Measurements from ENCODE around the gene SLC41A3.
"Not testable (repeated sequence)": the region's sequence is repeated elsewhere in the genome, so short reads cannot be mapped to it uniquely, and the experiment has no call there.

SLC41A3 gene

DNA sequence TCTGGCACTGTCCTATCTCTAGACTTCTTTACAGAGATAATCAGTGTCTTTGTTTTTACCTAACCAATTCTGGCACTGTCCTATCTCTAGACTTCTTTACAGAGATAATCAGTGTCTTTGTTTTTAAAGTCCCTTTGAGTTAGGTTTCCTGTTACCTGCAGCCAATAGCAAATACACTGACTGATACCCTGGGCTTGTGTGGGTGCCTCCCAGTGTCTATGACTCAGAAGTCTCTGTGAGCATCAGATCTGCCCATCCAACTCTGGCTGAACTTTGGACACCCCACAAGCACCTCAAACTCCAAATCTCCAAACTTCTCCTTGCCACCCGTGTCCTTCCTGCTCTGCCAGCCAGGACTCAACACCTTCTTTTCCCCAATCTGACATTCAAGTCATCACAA lies 30.4 kb downstream of the SLC41A3 start:
- H3K27me3 Mint-ChIP-seq, result no peaks in the 10 kb centered on the region
- H3K9me3 Mint-ChIP-seq, result no peaks in the 10 kb centered on the region
- H3K27ac Mint-ChIP-seq, result peak overlapping the region; percentile 24
- H3K36me3 Mint-ChIP-seq, result peaks cover 7% of the 10 kb centered on the region
- no peak for DNase-seq (ENCODE audit: low spot score in 2 of 2)
- peaks cover 22% of the 10 kb centered on the region for H3K4me1 Mint-ChIP-seq
- no peak for ATAC-seq (ENCODE audit: low read depth)
- no peak overlapping the region for H3K4me3 Mint-ChIP-seq

DNA sequence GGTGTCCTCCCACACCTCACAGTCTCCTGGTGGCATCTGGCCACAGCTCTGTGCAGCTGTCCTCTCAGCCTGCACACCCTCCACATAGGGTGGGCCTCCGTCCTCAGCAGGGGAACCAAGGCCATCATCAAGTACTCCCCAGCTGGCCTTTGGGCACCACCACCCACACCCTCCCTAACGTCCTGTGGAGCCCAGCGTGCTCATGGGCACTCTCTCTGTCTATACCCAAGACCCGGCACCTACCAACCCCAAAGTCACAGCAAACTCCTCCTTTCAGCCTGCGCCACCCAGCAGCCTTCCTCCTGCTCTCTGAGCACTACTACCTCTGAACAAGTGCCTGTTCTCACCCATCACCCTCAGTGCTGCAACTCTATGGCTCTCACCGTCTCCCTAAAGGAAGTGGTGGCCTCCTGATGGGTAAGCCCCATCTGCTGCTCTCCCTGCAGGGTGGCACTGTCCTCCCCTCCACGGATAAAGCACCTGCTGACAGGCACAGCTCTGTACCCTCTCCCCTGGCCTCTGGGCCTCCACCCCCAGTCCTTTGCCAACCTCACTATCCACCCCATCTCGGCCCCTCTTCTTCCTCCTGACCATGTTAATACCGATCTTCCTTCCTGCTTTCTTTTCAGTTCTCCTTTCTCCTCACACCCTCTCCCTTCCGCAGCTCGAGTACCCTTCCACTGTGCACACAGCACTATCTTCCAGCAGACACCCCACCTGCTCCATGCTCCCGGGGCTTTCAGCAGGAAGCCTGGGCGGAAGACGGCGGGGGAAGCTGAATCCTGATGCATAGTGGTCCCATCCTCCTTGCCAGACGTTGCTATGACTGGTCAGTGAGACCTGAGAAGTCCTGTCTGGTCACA lies 31.5 kb downstream of the SLC41A3 start:
- ATAC-seq (ENCODE audit: low read depth), result peak; percentile 72
- H3K36me3 Mint-ChIP-seq, result peaks cover 7% of the 10 kb centered on the region

GRCh38 chr3:126051741-126052140 lies 32.2 kb downstream of the SLC41A3 start:
- no peak overlapping the region for H3K4me3 Mint-ChIP-seq
- peaks cover 22% of the 10 kb centered on the region for H3K4me1 Mint-ChIP-seq
- H3K27ac Mint-ChIP-seq, result peak overlapping the region; percentile 72
- ATAC-seq (ENCODE audit: low read depth) (no peak), DNase-seq (ENCODE audit: low spot score in 2 of 2) (no peak)
- no peaks in the 10 kb centered on the region for H3K27me3 Mint-ChIP-seq
- no peaks in the 10 kb centered on the region for H3K9me3 Mint-ChIP-seq
- peaks cover 9% of the 10 kb centered on the region for H3K36me3 Mint-ChIP-seq

More for the DNA sequence above, 31.5 kb downstream of the SLC41A3 start:
- Mint-ChIP-seq H3K4me1 (peaks cover 22% of the 10 kb centered on the region), H3K9me3 (no peaks in the 10 kb centered on the region), H3K27me3 (no peaks in the 10 kb centered on the region), H3K27ac (peak overlapping the region; percentile 72), H3K4me3 (peak overlapping the region; percentile 73)
- DNase-seq (ENCODE audit: low spot score in 2 of 2), result no peak

DNA sequence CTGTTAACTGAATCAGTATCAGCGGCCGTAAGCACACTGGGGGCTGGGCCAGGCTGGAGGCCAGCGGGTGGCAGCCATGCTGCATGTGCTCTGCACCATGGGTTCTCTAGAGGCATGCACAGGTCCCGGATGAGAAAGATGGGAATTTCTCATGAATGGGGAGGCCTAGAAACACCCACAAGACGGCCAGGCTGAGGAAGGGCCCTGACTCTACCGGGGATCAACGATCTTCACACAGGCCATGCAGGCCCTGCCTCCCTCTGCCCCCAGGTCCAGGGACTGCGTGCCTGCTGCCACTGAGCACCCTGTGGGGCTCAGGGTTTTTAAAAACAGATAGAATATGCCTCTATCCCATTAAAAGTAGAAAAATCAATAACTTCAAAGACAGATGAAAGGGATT lies 32.7 kb downstream of the SLC41A3 start:
- Mint-ChIP-seq H3K9me3 (no peaks in the 10 kb centered on the region), H3K4me3 (no peak overlapping the region), H3K27me3 (no peaks in the 10 kb centered on the region), H3K4me1 (peaks cover 22% of the 10 kb centered on the region), H3K36me3 (peaks cover 11% of the 10 kb centered on the region), H3K27ac (no peak overlapping the region)
- no peak for DNase-seq (ENCODE audit: low spot score in 2 of 2)
- ATAC-seq (ENCODE audit: low read depth), result no peak

DNA sequence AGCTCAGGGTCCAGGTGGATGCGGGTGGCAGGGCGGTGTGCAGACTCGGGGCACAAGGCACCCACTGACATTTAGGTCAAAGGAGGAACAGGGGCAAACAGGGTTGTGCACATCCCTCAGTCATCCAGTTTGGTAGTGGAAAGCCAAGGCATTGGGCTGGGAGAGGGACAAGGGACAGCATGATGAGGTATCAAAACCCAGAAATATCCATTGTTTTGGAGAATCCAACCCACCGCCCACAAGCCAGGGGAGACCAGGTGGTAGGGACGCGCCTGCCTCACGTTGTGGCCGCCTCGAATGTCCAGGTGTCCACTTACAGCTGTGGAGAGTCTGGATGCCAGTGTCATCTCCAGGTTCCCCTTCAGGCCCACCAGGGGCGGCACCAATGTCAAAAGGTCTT lies 33.3 kb downstream of the SLC41A3 start:
- Mint-ChIP-seq H3K36me3 (peaks cover 11% of the 10 kb centered on the region), H3K9me3 (no peaks in the 10 kb centered on the region), H3K27ac (no peak overlapping the region), H3K27me3 (no peaks in the 10 kb centered on the region), H3K4me1 (peaks cover 22% of the 10 kb centered on the region), H3K4me3 (no peak overlapping the region)
- no peak for DNase-seq (ENCODE audit: low spot score in 2 of 2)
- no peak for ATAC-seq (ENCODE audit: low read depth)

DNA sequence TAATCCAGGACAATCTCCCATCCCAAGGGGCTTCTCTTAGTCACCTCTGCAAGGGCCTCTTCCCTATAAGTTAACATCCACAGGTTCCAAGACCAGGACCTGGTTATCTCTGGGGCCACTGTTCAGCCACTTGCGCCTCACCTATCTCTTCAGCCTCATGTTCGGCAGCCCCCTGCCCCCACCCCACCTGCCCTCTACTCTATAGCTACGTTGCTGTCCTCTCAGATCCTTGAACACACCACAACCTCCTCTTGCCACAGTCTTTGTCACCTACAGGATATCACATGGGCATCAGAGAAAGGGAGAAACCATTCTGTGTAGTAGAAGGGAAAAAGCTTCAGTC lies 33.9 kb downstream of the SLC41A3 start:
- Mint-ChIP-seq H3K4me1 (peaks cover 22% of the 10 kb centered on the region), H3K9me3 (no peaks in the 10 kb centered on the region), H3K27me3 (no peaks in the 10 kb centered on the region), H3K4me3 (no peak overlapping the region), H3K27ac (no peak overlapping the region), H3K36me3 (peaks cover 11% of the 10 kb centered on the region)
- DNase-seq (ENCODE audit: low spot score in 2 of 2), result no peak
- ATAC-seq (ENCODE audit: low read depth), result no peak

DNA sequence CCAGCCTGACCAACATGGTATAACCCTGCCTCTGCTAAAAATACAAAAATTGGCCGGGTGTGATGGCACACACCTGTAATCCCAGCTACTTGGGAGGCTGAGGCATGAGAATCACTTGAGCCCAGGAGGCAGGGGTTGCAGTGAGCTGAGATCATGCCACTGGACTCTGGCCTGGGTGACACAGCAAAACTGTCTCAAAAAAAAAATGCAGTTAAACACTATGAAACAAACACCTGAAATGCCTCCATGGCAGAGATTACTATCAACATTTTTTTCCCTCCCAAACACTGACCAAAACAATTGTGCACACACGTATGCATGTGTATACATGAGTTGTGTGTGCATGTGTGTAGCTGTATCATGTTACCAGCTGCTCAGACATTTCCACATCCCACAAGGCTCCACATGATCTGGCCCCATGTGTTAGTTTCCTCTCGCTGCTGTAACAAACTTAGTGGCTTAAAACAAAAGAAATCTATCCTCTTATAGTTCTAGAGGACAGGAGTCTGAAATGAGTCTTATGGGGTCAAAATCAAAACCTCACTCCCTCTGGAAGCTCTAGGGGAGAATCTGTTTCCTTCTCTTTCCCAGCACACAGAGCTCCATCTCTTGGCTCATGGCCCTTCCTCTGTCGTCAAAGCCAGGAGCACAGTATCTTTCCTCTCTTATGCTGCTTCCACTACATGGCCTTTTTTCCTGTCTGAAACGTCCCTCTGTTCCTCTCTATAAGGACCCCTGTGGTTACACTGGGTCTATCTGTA lies 34.5 kb downstream of the SLC41A3 start:
- no peak overlapping the region for H3K27ac Mint-ChIP-seq
- no peaks in the 10 kb centered on the region for H3K9me3 Mint-ChIP-seq
- H3K4me1 Mint-ChIP-seq, result peaks cover 22% of the 10 kb centered on the region
- no peak overlapping the region for H3K4me3 Mint-ChIP-seq
- DNase-seq (ENCODE audit: low spot score in 2 of 2) (no peak), ATAC-seq (ENCODE audit: low read depth) (no peak)
- no peaks in the 10 kb centered on the region for H3K27me3 Mint-ChIP-seq
- H3K36me3 Mint-ChIP-seq, result peaks cover 11% of the 10 kb centered on the region

- peaks cover 6% of the 10 kb centered on the region for H3K4me1 Mint-ChIP-seq
- H3K9me3 Mint-ChIP-seq, result peaks cover 1% of the 10 kb centered on the region
- H3K27ac Mint-ChIP-seq, result no peak overlapping the region
- DNase-seq (ENCODE audit: low spot score in 2 of 2) (peak in 1 of 2 donors; percentile 3), ATAC-seq (ENCODE audit: low read depth) (no peak)
- peaks cover 40% of the 10 kb centered on the region for H3K36me3 Mint-ChIP-seq
- no peak overlapping the region for H3K4me3 Mint-ChIP-seq
- H3K27me3 Mint-ChIP-seq, result no peaks in the 10 kb centered on the region
Observed at GRCh38 chr3:126040386-126040785, 43.5 kb downstream of the SLC41A3 start.

DNA sequence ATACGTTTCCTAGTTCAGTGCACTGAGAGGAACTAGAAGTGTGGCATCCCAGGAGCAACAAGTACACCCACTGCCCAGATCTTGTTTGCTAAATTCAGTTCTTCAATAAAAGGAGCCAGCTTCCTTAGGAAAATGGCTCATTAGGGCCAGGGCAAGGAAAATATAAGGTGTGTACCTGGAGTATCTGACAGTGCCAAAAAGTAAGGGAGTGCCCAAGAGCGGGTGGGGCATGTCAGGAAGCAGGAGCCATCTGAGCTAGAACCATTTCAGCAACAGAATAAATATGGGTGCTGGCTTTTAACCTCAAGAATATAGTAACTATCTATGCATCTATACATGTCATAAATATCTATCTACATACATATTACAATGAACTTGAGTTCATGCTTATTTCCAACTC lies 44.1 kb downstream of the SLC41A3 start:
- no peaks in the 10 kb centered on the region for H3K27me3 Mint-ChIP-seq
- peaks cover 1% of the 10 kb centered on the region for H3K9me3 Mint-ChIP-seq
- DNase-seq (ENCODE audit: low spot score in 2 of 2) (no peak), ATAC-seq (ENCODE audit: low read depth) (no peak)
- H3K27ac Mint-ChIP-seq, result no peak overlapping the region
- peaks cover 45% of the 10 kb centered on the region for H3K36me3 Mint-ChIP-seq
- peaks cover 8% of the 10 kb centered on the region for H3K4me1 Mint-ChIP-seq
- no peak overlapping the region for H3K4me3 Mint-ChIP-seq

- H3K36me3 Mint-ChIP-seq, result peaks cover 43% of the 10 kb centered on the region
Observed at GRCh38 chr3:126038791-126039190, 45.1 kb downstream of the SLC41A3 start.

GRCh38 chr3:126036056-126036549 lies 47.8 kb downstream of the SLC41A3 start:
- Mint-ChIP-seq H3K4me3 (no peak overlapping the region), H3K27ac (no peak overlapping the region), H3K4me1 (peaks cover 10% of the 10 kb centered on the region), H3K9me3 (no peaks in the 10 kb centered on the region), H3K27me3 (no peaks in the 10 kb centered on the region), H3K36me3 (peaks cover 48% of the 10 kb centered on the region)
- DNase-seq (ENCODE audit: low spot score in 2 of 2) (no peak), ATAC-seq (ENCODE audit: low read depth) (no peak)

More at GRCh38 chr3:126038791-126039190, 45.1 kb downstream of the SLC41A3 start:
- DNase-seq (ENCODE audit: low spot score in 2 of 2), result peak in 1 of 2 donors; percentile 2
- not testable (repeated sequence) for H3K27me3 Mint-ChIP-seq; H3K4me1 Mint-ChIP-seq; H3K27ac Mint-ChIP-seq; H3K9me3 Mint-ChIP-seq; H3K4me3 Mint-ChIP-seq; ATAC-seq (ENCODE audit: low read depth)

DNA sequence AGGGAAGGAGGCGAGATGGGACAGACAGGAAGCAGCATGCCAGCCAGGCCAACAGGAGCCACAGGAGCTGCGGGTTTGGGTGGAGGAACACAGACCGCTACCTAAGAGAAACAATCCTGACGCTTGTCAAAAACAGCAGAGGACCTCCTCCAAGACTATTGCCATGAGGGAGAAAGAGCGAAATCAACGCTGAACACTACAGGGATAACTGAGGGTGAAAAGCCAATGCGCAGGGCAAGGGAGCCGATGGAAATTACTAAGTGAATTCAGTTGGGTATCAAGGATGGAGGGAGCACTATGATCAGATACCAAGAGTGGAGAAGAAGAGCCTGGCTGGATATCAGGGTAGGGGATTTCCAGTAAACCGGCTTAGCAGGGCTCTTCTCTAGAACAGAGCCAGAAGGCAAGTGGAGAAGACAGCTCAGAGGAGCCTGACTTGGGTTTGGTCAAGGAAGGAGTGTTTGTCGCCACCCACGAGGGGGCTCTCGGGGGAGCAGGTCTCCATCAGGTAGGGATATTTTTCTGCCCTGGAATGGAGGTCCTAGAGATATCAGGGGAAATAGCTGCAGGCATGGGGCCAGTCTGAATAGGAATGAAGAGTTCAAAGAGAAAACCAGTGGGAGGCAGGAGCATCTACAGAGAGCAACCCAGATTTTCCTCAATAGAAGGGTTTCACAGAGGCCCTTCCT lies 48.4 kb downstream of the SLC41A3 start:
- Mint-ChIP-seq H3K27me3 (no peaks in the 10 kb centered on the region), H3K4me3 (no peak overlapping the region), H3K4me1 (peaks cover 10% of the 10 kb centered on the region), H3K9me3 (no peaks in the 10 kb centered on the region), H3K27ac (no peak overlapping the region), H3K36me3 (peaks cover 47% of the 10 kb centered on the region)
- DNase-seq (ENCODE audit: low spot score in 2 of 2) (no peak), ATAC-seq (ENCODE audit: low read depth) (no peak)

GRCh38 chr3:126034481-126035361 lies 49.2 kb downstream of the SLC41A3 start:
- no peaks in the 10 kb centered on the region for H3K27me3 Mint-ChIP-seq
- H3K27ac Mint-ChIP-seq, result peak overlapping the region; percentile 29
- ATAC-seq (ENCODE audit: low read depth), result no peak

More at GRCh38 chr3:126034481-126035361, 49.2 kb downstream of the SLC41A3 start:
- Mint-ChIP-seq H3K4me3 (no peak overlapping the region), H3K36me3 (peaks cover 45% of the 10 kb centered on the region), H3K4me1 (peaks cover 7% of the 10 kb centered on the region), H3K9me3 (no peaks in the 10 kb centered on the region)
- no peak for DNase-seq (ENCODE audit: low spot score in 2 of 2)
